GM23338 (cell line): ENCODE data around the gene MKX. TPM values are rescaled to one million over a fixed set of nuclear protein-coding genes. Genes with fewer than 3 reads are reported as not detected.

Experiments
- ATAC-seq: fragments of 200-7000 bp; cut with Tn5 transposase; 3 replicates; pipeline ENCODE4 v1.9.1; 2020
- DNase-seq: peaks from one replicate; pipeline ENCODE4 v3.0.0-alpha.2; 2015; ENCODE audit warnings: low spot score
- H2AFZ ChIP-seq: fragments of 200-600 bp; sonication (generic); 2 replicates; pipeline ENCODE4 v1.8.0; 2016; ENCODE audit warnings: antibody characterized with exemption, mild to moderate bottlenecking, moderate library complexity
- H3F3A ChIP-seq: fragments of 200-600 bp; sonication (generic); replicated peaks from 2 replicates; pipeline ENCODE4 v1.8.0; 2017; ENCODE audit warnings: antibody characterized with exemption, mixed run types, low read depth
- H3K27ac ChIP-seq: fragments of 200-600 bp; sonication (generic); 2 replicates; pipeline ENCODE4 v1.6.1; 2016; ENCODE audit warnings: low read depth
- H3K27me3 ChIP-seq: fragments of 200-600 bp; sonication (generic); 2 replicates; pipeline ENCODE4 v1.8.0; 2016; ENCODE audit warnings: mild to moderate bottlenecking, mixed run types, moderate library complexity; ENCODE audit not compliant: insufficient read depth
- H3K36me3 ChIP-seq: fragments of 200-600 bp; sonication (generic); 2 replicates; pipeline ENCODE4 v1.8.0; 2016; ENCODE audit warnings: mild to moderate bottlenecking; ENCODE audit not compliant: insufficient read depth
- H3K4me1 ChIP-seq: fragments of 200-600 bp; sonication (generic); 2 replicates; pipeline ENCODE4 v1.8.0; 2016; ENCODE audit warnings: mild to moderate bottlenecking, moderate library complexity; ENCODE audit not compliant: insufficient read depth
- H3K4me2 ChIP-seq: fragments of 200-600 bp; sonication (generic); 2 replicates; pipeline ENCODE4 v1.7.1; 2017; ENCODE audit warnings: mixed run types
- H3K4me3 ChIP-seq: fragments of 200-600 bp; sonication (generic); 2 replicates; pipeline ENCODE4 v1.6.1; 2016; ENCODE audit warnings: mixed run types
- H3K79me2 ChIP-seq: fragments of 200-600 bp; sonication (generic); replicated peaks from 2 replicates; pipeline ENCODE4 v1.8.0; 2017; ENCODE audit warnings: mild to moderate bottlenecking; ENCODE audit not compliant: insufficient read depth
- H3K9me2 ChIP-seq: fragments of 200-600 bp; sonication (generic); 2 replicates; pipeline ENCODE4 v1.8.0; 2017; ENCODE audit not compliant: insufficient read depth
- H4K20me1 ChIP-seq: fragments of 200-600 bp; sonication (generic); replicated peaks from 2 replicates; pipeline ENCODE4 v1.8.0; 2017; ENCODE audit warnings: mild to moderate bottlenecking; ENCODE audit not compliant: insufficient read depth
- H3K27ac Mint-ChIP-seq: 2 replicates; pipeline ENCODE4 v1.8.0; 2020; ENCODE audit warnings: inconsistent platforms, mild to moderate bottlenecking, moderate library complexity, mixed read lengths
- H3K27me3 Mint-ChIP-seq: 3 replicates; pipeline ENCODE4 v1.8.0; 2022; ENCODE audit warnings: low read depth, mild to moderate bottlenecking, moderate library complexity, mixed read lengths, inconsistent platforms; ENCODE audit not compliant: insufficient read depth, poor library complexity
- H3K36me3 Mint-ChIP-seq: 3 replicates; pipeline ENCODE4 v1.8.0; 2021; ENCODE audit warnings: low read depth, mild to moderate bottlenecking, inconsistent platforms, moderate library complexity, mixed read lengths
- H3K4me1 Mint-ChIP-seq: 3 replicates; pipeline ENCODE4 v1.8.0; 2020; ENCODE audit warnings: mild to moderate bottlenecking, inconsistent platforms, mixed read lengths
- H3K4me3 Mint-ChIP-seq: 3 replicates; pipeline ENCODE4 v1.8.0; 2021; ENCODE audit warnings: moderate library complexity, mild to moderate bottlenecking, inconsistent platforms, mixed read lengths
- H3K9me3 Mint-ChIP-seq: 3 replicates; pipeline ENCODE4 v1.8.0; 2020; ENCODE audit warnings: moderate library complexity, mild to moderate bottlenecking, inconsistent platforms, mixed read lengths
- CREB1 ChIP-seq: fragments of 250-450 bp; sonication (Bioruptor Pico); IDR thresholded peaks from 2 replicates; pipeline ENCODE4 v1.5.0; 2020; ENCODE audit warnings: low read depth, mild to moderate bottlenecking, moderate library complexity
- CTCF ChIP-seq, 2 experiments: fragments of 200-600 bp in 1 of 2; sonication (generic) in 1 of 2; conservative IDR thresholded peaks; 2 replicates each; pipeline versions ENCODE4 v1.5.1 to v1.6.1; 2016 to 2017; ENCODE audit warnings: antibody characterized with exemption in 2 of 2, low read depth in 2 of 2, mild to moderate bottlenecking in 2 of 2, moderate library complexity in 1 of 2
- EZH2 ChIP-seq: fragments of 200-600 bp; sonication (generic); IDR thresholded peaks from one replicate; pipeline ENCODE4 v1.8.0; 2017; ENCODE audit warnings: antibody characterized with exemption, mild to moderate bottlenecking, low read depth; ENCODE audit not compliant: unreplicated experiment
- EZH2phosphoT487 ChIP-seq: fragments of 200-600 bp; sonication (generic); IDR thresholded peaks from one replicate; pipeline ENCODE4 v1.8.1; 2018; ENCODE audit warnings: antibody characterized with exemption; ENCODE audit not compliant: unreplicated experiment
- JUNB ChIP-seq: IDR thresholded peaks from one replicate; pipeline ENCODE4 v1.6.1; 2016; ENCODE audit warnings: antibody characterized with exemption; ENCODE audit not compliant: unreplicated experiment
- NANOG ChIP-seq: IDR thresholded peaks from 2 replicates; pipeline ENCODE4 v1.6.1; 2016; ENCODE audit warnings: antibody characterized with exemption, borderline replicate concordance
- POLR2AphosphoS5 ChIP-seq: IDR thresholded peaks from 2 replicates; pipeline ENCODE4 v1.6.1; 2016; ENCODE audit warnings: antibody characterized with exemption, low read depth
- REST ChIP-seq: IDR thresholded peaks from one replicate; pipeline ENCODE4 v1.6.1; 2018; ENCODE audit warnings: antibody characterized with exemption; ENCODE audit not compliant: unreplicated experiment
- STAT1 ChIP-seq: IDR thresholded peaks from one replicate; pipeline ENCODE4 v1.6.1; 2016; ENCODE audit warnings: antibody characterized with exemption; ENCODE audit not compliant: unreplicated experiment
- ZNF114 ChIP-seq: fragments of 250-450 bp; sonication (Bioruptor Pico); IDR thresholded peaks from 2 replicates; pipeline ENCODE4 v1.5.0; 2020; ENCODE audit warnings: mild to moderate bottlenecking, moderate library complexity
- ZNF331 ChIP-seq: fragments of 250-450 bp; sonication (Bioruptor Pico); IDR thresholded peaks from 2 replicates; pipeline ENCODE4 v1.5.0; 2020; ENCODE audit warnings: low read depth, mild to moderate bottlenecking, moderate library complexity
- ZNF462 ChIP-seq: fragments of 250-450 bp; sonication (Bioruptor Pico); IDR thresholded peaks from 2 replicates; pipeline ENCODE4 v1.5.0; 2020; ENCODE audit warnings: mild to moderate bottlenecking, moderate library complexity
- polyA plus RNA-seq: library from polyadenylated mRNA; unstranded; fragments of >200 nt; fragmentation: Nextera tagmentation; extraction: Ambion mirVana; gene quantifications from 2 replicates; pipeline ENCODE4 v1.2.1, GENCODE V29; 2016
- total RNA-seq: library from RNA; depleted of rRNA; stranded (reverse); fragments of >200 nt; shearing (Covaris generic); gene quantifications from 2 replicates; pipeline ENCODE4 v1.2.3, GENCODE V29; 2014

The MKX gene
- total and polyA plus RNA-seq, 2 experiments from 2014 or later = 0.66 to 0.97 TPM

GRCh38 chr10:27723436-27723835 is 22.2 kb downstream of the MKX start:
- no peak for TF ChIP-seq REST
- TF ChIP-seq EZH2 = no peak
- TF ChIP-seq STAT1 = no peak
- TF ChIP-seq JUNB = no peak
- TF ChIP-seq POLR2AphosphoS5 = no peak
- no peak for TF ChIP-seq NANOG
- no peak for TF ChIP-seq ZNF114 (CRISPR knock-in tag)
- no peak for TF ChIP-seq ZNF331
- TF ChIP-seq EZH2phosphoT487 = no peak
- no peak for TF ChIP-seq CTCF (conservative IDR thresholded peaks at IDR 0.05; ENCODE audit: low read depth in 2 of 2)
- no peak for TF ChIP-seq CREB1 (CRISPR knock-in tag)
- TF ChIP-seq ZNF462 = no peak
- Mint-ChIP-seq H3K27ac (no peak overlapping the region; the same call in 1 of the 2 replicates), H3K27me3 (peaks cover 2% of the 10 kb centered on the region), H3K36me3 (no peaks in the 10 kb centered on the region), H3K9me3 (no peaks in the 10 kb centered on the region), H3K4me3 (no peak overlapping the region), H3K4me1 (peaks cover 13% of the 10 kb centered on the region)
- no peak overlapping the region for H3K4me3 ChIP-seq
- H3K4me1 ChIP-seq = peaks cover 15% of the 10 kb centered on the region
- H4K20me1 ChIP-seq = no peaks in the 10 kb centered on the region
- H3F3A ChIP-seq = no peaks in the 10 kb centered on the region
- peak overlapping the region; percentile 84; the same call in 1 of the 2 replicates for H2AFZ ChIP-seq
- no peaks in the 10 kb centered on the region for H3K27me3 ChIP-seq
- H3K79me2 ChIP-seq = no peaks in the 10 kb centered on the region
- no peak overlapping the region for H3K27ac ChIP-seq
- H3K4me2 ChIP-seq = no peak overlapping the region
- ATAC-seq = no peak
- H3K36me3 ChIP-seq = no peaks in the 10 kb centered on the region
- no peaks in the 10 kb centered on the region for H3K9me2 ChIP-seq
- peak; percentile 21 for DNase-seq
